Endothelial cell of umbilical vein (primary cell): ENCODE data around the gene INMT. TPM values are rescaled to one million over a fixed set of nuclear protein-coding genes. Genes with fewer than 3 reads are reported as not detected.

Source experiments
- BruUV-seq: library from RNA; stranded (reverse); fragments of 400-500 nt; replicated peaks from 2 replicates; lab custom pipeline; 2021; lab: Mats Ljungman, UMichigan
- CTCF ChIA-PET: fragments of 300-600, 350-600 bp; sonication (Branson Sonifier 250); formaldehyde crosslinking; loops from one replicate; lab custom pipeline; 2021; ENCODE audit warnings: antibody characterized with exemption, inconsistent platforms; lab: Charles Lee
- POLR2A ChIA-PET: fragments of 300-600, 350-600 bp; sonication (Branson Sonifier 250); formaldehyde crosslinking; loops from one replicate; lab custom pipeline; 2021; ENCODE audit warnings: antibody characterized with exemption, inconsistent platforms; lab: Charles Lee
- DNase-seq: peaks from one replicate; pipeline ENCODE4 v3.0.0-alpha.2; 2011; ENCODE audit warnings: low read depth, low spot score
- FAIRE-seq: peaks from 2 replicates; lab custom pipeline; 2011; peaks lifted over from hg19 to GRCh38; lab: Jason Lieb, UNC
- H2AFZ ChIP-seq: 2 replicates; pipeline ENCODE4 v1.6.0; 2012; ENCODE audit warnings: low read depth, low read length, control low read depth, inconsistent platforms
- H3K27ac ChIP-seq: 2 replicates; pipeline ENCODE4 v1.5.1; 2011; ENCODE audit warnings: low read depth, mild to moderate bottlenecking, control low read depth, low read length, moderate library complexity; ENCODE audit not compliant: insufficient read depth
- H3K27me3 ChIP-seq, 2 experiments: 2 replicates each; pipeline versions ENCODE4 v1.6.0 to v1.6.1; 2011; ENCODE audit warnings: low read length in 2 of 2, mixed read lengths in 1 of 2; ENCODE audit not compliant: control insufficient read depth in 2 of 2, insufficient read depth in 2 of 2
- H3K36me3 ChIP-seq, 2 experiments: 2 replicates in 1 of 2; 3 replicates in 1 of 2; pipeline ENCODE4 v1.5.1; 2011; ENCODE audit warnings: low read length in 2 of 2, mild to moderate bottlenecking in 1 of 2, moderate library complexity in 1 of 2; ENCODE audit not compliant: control insufficient read depth in 2 of 2, insufficient read depth in 2 of 2; ENCODE audit errors: extremely low read depth in 1 of 2
- H3K4me1 ChIP-seq: 3 replicates; pipeline ENCODE4 v1.5.1; 2011; ENCODE audit warnings: mild to moderate bottlenecking, low read length; ENCODE audit not compliant: control insufficient read depth, insufficient read depth; ENCODE audit errors: extremely low read depth
- H3K4me2 ChIP-seq: 2 replicates; pipeline ENCODE4 v1.6.1; 2011; ENCODE audit warnings: low read length, control low read depth, mixed read lengths; ENCODE audit not compliant: insufficient read depth
- H3K4me3 ChIP-seq, 3 experiments: fragments of 200-600 bp in 1 of 3; sonication (generic), shearing (Covaris generic) in 1 of 3; replicated peaks in 1 of 3; 2 replicates each; pipeline ENCODE4 v1.5.1; 2011 to 2016; ENCODE audit warnings: control low read depth in 3 of 3, low read length in 3 of 3, mild to moderate bottlenecking in 2 of 3, inconsistent platforms in 1 of 3, low read depth in 1 of 3, moderate library complexity in 1 of 3; ENCODE audit not compliant: insufficient read depth in 1 of 3
- H3K79me2 ChIP-seq: 2 replicates; pipeline ENCODE4 v1.6.0; 2012; ENCODE audit warnings: low read length, inconsistent platforms; ENCODE audit not compliant: control insufficient read depth, insufficient read depth
- H3K9ac ChIP-seq: replicated peaks from 2 replicates; pipeline ENCODE3; 2011; ENCODE audit warnings: low read length, control low read depth; ENCODE audit not compliant: insufficient read depth; ENCODE audit errors: extremely low read depth
- H3K9me1 ChIP-seq: replicated peaks from 3 replicates; pipeline ENCODE4 v1.6.0; 2011; ENCODE audit warnings: mild to moderate bottlenecking, low read length; ENCODE audit not compliant: control insufficient read depth, insufficient read depth; ENCODE audit errors: extremely low read depth
- H3K9me3 ChIP-seq: replicated peaks from 2 replicates; pipeline ENCODE4 v1.5.1; 2012; ENCODE audit warnings: low read length, inconsistent platforms; ENCODE audit not compliant: control insufficient read depth, insufficient read depth
- H4K20me1 ChIP-seq: replicated peaks from 2 replicates; pipeline ENCODE3; 2011; ENCODE audit warnings: mild to moderate bottlenecking, low read length; ENCODE audit not compliant: control insufficient read depth, insufficient read depth; ENCODE audit errors: extremely low read depth
- EZH2 ChIP-seq: IDR thresholded peaks from 2 replicates; pipeline ENCODE4 v1.6.1; 2012; ENCODE audit warnings: borderline replicate concordance, low read depth, mild to moderate bottlenecking, moderate library complexity, low read length, inconsistent platforms; ENCODE audit not compliant: severe bottlenecking
- FOS ChIP-seq: IDR thresholded peaks from 2 replicates; pipeline ENCODE4 v1.6.1; 2011; ENCODE audit warnings: mild to moderate bottlenecking, low read length, moderate library complexity, borderline replicate concordance; ENCODE audit not compliant: insufficient read depth
- GATA2 ChIP-seq: IDR thresholded peaks from 2 replicates; pipeline ENCODE4 v1.7.0; 2011; ENCODE audit warnings: low read depth, mild to moderate bottlenecking, moderate library complexity, mixed read lengths, low read length; ENCODE audit not compliant: insufficient read length, insufficient read depth
- JUN ChIP-seq: IDR thresholded peaks from 2 replicates; pipeline ENCODE4 v1.6.1; 2011; ENCODE audit warnings: borderline replicate concordance, low read depth; ENCODE audit not compliant: insufficient read length, insufficient read depth
- MYC ChIP-seq: IDR thresholded peaks from one replicate; pipeline ENCODE4 v1.6.1; 2011; ENCODE audit warnings: mild to moderate bottlenecking, low read depth, low read length
- POLR2A ChIP-seq: IDR thresholded peaks from 2 replicates; pipeline ENCODE4 v1.6.1; 2012; ENCODE audit warnings: low read depth, mild to moderate bottlenecking, control low read depth, low read length
- POLR2AphosphoS5 ChIP-seq: IDR thresholded peaks from 2 replicates; pipeline ENCODE4 v1.6.1; 2012; ENCODE audit warnings: low read depth, mild to moderate bottlenecking, control low read depth, low read length, moderate library complexity; ENCODE audit not compliant: insufficient read depth
- dilution Hi-C: fragments of 300-500 bp; cut with MboI; formaldehyde crosslinking; loops from one replicate; pipeline ENCODE4 v1.15.0; 2019; ENCODE audit warnings: low sequenced_read_pairs; ENCODE audit not compliant: extremely low pct_ligation_motif_present
- intact Hi-C: fragments of 100-400 bp; cut with micrococcal nuclease; formaldehyde crosslinking; loops from one replicate; pipeline ENCODE4 v1.10.0; 2022
- polyA plus RNA-seq, 4 experiments: library from polyadenylated mRNA; depleted of rRNA in 3 of 4; stranded (reverse) in 3 of 4; unstranded in 1 of 4; fragments of >200 nt; gene quantifications; 2 replicates each; pipeline versions ENCODE4 v1.2.1 to v1.2.3, GENCODE V29; 2011 to 2012; ENCODE audit warnings: missing spikeins in 1 of 4
- total RNA-seq: library from RNA; stranded (reverse); gene quantifications from 2 replicates; pipeline ENCODE4 v1.2.3, GENCODE V29; 2021
- TF ChIP-seq, protein P1 (sequence below), 2 donors: IDR thresholded peaks; 1 replicate in 1 of 2; 2 replicates in 1 of 2; pipeline ENCODE4 v1.5.1; 2011; ENCODE audit warnings: low read length in 2 of 2, mild to moderate bottlenecking in 2 of 2, moderate library complexity in 2 of 2, control low read depth in 1 of 2, inconsistent platforms in 1 of 2, low read depth in 1 of 2; ENCODE audit not compliant: insufficient read depth in 1 of 2; ENCODE audit errors: extremely low read depth in 1 of 2
- TF ChIP-seq, protein P2 (sequence below): IDR thresholded peaks from 2 replicates; pipeline ENCODE4 v1.6.1; 2011; ENCODE audit not compliant: insufficient read depth, insufficient read length

Gene INMT
- total and polyA plus RNA-seq, 2 donors (not counting 3 experiments of a cell fraction or from before 2014, with no cell fraction given), result not detected

DNA sequence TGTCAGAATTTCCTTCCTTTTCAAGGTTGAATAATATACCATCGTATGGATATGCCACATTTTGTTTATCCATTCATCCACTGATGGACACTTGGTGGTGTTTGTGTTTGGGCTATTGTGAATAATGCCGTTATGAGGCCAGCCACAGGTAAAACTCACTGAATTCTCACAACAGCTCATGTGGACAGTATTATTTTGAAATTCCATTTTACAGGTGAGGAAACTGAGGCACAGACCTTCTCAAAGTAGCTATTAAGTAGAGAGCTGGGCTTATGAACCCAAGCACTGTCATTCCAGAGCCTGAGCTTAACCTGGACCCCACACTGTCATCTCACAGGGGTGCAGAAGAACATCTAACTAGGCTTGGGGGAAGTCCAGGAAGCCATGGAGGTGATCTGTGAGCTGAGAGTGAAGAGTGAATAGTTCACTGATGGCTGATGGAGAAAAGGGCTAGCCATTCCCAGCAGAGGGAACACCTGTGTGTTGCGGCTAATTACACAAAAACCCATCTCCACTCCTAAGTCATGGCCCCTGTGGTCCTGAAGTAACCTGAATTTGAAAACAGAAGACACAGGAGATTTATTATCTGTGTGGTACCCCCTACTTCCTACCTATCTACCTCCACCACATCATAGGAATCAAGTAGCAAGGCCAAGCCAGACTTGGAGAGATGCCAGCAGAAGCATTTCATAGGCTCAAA is 8.7 kb downstream of the INMT start:
- no peak for FAIRE-seq
- no peak overlapping the region for H3K4me2 ChIP-seq
- dilution Hi-C loops, result no loop called here

More for the DNA sequence above, 8.7 kb downstream of the INMT start:
- TF ChIP-seq FOS (no peak), POLR2A (no peak), EZH2 (no peak), JUN (no peak), POLR2AphosphoS5 (no peak), MYC (no peak), GATA2 (no peak)
- TF ChIP-seq, protein P1, sequence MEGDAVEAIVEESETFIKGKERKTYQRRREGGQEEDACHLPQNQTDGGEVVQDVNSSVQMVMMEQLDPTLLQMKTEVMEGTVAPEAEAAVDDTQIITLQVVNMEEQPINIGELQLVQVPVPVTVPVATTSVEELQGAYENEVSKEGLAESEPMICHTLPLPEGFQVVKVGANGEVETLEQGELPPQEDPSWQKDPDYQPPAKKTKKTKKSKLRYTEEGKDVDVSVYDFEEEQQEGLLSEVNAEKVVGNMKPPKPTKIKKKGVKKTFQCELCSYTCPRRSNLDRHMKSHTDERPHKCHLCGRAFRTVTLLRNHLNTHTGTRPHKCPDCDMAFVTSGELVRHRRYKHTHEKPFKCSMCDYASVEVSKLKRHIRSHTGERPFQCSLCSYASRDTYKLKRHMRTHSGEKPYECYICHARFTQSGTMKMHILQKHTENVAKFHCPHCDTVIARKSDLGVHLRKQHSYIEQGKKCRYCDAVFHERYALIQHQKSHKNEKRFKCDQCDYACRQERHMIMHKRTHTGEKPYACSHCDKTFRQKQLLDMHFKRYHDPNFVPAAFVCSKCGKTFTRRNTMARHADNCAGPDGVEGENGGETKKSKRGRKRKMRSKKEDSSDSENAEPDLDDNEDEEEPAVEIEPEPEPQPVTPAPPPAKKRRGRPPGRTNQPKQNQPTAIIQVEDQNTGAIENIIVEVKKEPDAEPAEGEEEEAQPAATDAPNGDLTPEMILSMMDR (IDR thresholded peaks at IDR 0.05; ENCODE audit: extremely low read depth in 1 of 2, insufficient read depth in 1 of 2, low read depth in 1 of 2, low read length in 2 of 2), result no peak
- TF ChIP-seq, protein P2, sequence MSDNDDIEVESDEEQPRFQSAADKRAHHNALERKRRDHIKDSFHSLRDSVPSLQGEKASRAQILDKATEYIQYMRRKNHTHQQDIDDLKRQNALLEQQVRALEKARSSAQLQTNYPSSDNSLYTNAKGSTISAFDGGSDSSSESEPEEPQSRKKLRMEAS, result no peak
- Histone ChIP-seq H3K9me1 (no peaks in the 10 kb centered on the region), H3K36me3 (no peaks in the 10 kb centered on the region), H2AFZ (no peak overlapping the region), H3K27ac (no peak overlapping the region), H3K79me2 (no peaks in the 10 kb centered on the region), H4K20me1 (no peaks in the 10 kb centered on the region), H3K9ac (no peak overlapping the region), H3K9me3 (no peaks in the 10 kb centered on the region), H3K27me3 (peaks cover 34 to 36% of the 10 kb centered on the region in 2 experiments), H3K4me3 (no peak overlapping the region), H3K4me1 (no peaks in the 10 kb centered on the region)
- POLR2A ChIA-PET, result no interaction called here
- DNase-seq, result no peak
- intact Hi-C loops, result no loop called here
- BruUV-seq, result no TSS peak
- CTCF ChIA-PET, result interaction anchor here (1.3 kb wide), 2 partner anchors 15 to 362 kb away, joined by 3 to 4 read pairs; no protein-coding TSS in a partner anchor
